Vagina (tissue), 2 donors: ENCODE measurements around the gene PRICKLE2.

Source experiments
- POLR2AphosphoS5 ChIP-seq, 2 donors: sonication (generic); formaldehyde crosslinking; IDR thresholded peaks; one replicate each; pipeline ENCODE4 v1.9.0; 2017; ENCODE audit warnings: antibody characterized with exemption in 2 of 2, mild to moderate bottlenecking in 2 of 2, low read depth in 1 of 2; ENCODE audit not compliant: insufficient read depth in 1 of 2
- TF ChIP-seq, protein P1 (sequence below), 3 experiments: fragments of 450-650 bp in 2 of 3; fragments of 200-600 bp in 1 of 3; sonication (generic) in 1 of 3; IDR thresholded peaks; one replicate each; pipeline ENCODE4 v1.5.1; 2017 to 2019; ENCODE audit warnings: antibody characterized with exemption in 3 of 3, mild to moderate bottlenecking in 2 of 3, moderate library complexity in 2 of 3

DNA sequence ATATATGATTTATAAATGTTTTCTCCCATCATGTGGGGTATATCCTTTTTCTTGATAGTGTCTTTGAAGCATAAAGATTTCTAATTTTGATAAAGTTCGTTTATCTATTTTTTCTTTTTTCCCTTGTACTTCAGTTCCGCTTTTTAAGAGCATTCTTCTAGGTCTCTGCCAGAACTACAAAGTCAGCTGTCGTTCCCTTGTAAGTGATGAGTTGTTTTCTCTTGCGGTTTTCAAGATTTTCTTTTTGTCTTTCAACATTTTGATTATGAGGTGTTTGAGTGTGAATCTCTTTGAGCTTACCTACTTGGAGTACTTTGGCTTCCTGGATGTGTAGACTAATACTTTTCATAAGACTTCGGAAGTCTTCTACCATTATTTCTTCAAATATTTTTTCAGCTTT lies 9.3 kb upstream of the PRICKLE2 start:
- TF ChIP-seq, protein P1, sequence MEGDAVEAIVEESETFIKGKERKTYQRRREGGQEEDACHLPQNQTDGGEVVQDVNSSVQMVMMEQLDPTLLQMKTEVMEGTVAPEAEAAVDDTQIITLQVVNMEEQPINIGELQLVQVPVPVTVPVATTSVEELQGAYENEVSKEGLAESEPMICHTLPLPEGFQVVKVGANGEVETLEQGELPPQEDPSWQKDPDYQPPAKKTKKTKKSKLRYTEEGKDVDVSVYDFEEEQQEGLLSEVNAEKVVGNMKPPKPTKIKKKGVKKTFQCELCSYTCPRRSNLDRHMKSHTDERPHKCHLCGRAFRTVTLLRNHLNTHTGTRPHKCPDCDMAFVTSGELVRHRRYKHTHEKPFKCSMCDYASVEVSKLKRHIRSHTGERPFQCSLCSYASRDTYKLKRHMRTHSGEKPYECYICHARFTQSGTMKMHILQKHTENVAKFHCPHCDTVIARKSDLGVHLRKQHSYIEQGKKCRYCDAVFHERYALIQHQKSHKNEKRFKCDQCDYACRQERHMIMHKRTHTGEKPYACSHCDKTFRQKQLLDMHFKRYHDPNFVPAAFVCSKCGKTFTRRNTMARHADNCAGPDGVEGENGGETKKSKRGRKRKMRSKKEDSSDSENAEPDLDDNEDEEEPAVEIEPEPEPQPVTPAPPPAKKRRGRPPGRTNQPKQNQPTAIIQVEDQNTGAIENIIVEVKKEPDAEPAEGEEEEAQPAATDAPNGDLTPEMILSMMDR (IDR thresholded peaks at IDR 0.05) = no peak
- no peak for TF ChIP-seq POLR2AphosphoS5 (IDR thresholded peaks at IDR 0.05; ENCODE audit: insufficient read depth in 1 of 2, low read depth in 1 of 2)
